DND-41 (cell line): ENCODE data around the gene JARID2.

Source experiments
- ATAC-seq: fragments of 200-7000 bp; cut with Tn5 transposase; 3 replicates; pipeline ENCODE4 v1.9.1; 2021; ENCODE audit warnings: low read depth; ENCODE audit not compliant: insufficient read depth
- DNase-seq: peaks from one replicate; pipeline ENCODE4 v3.0.0-alpha.2; 2020
- H2AFZ ChIP-seq: 2 replicates; pipeline ENCODE4 v1.6.0; 2012; ENCODE audit warnings: low read depth, low read length
- H3K27ac ChIP-seq: 2 replicates; pipeline ENCODE4 v1.5.1; 2012; ENCODE audit warnings: low read length, inconsistent platforms
- H3K27me3 ChIP-seq: fragments of 200-600 bp; sonication (generic); 2 replicates; pipeline ENCODE4 v1.6.0; 2012; ENCODE audit warnings: low read length, mild to moderate bottlenecking, inconsistent platforms; ENCODE audit not compliant: insufficient read depth, poor library complexity
- H3K36me3 ChIP-seq: 2 replicates; pipeline ENCODE4 v1.5.1; 2012; ENCODE audit warnings: low read length, inconsistent platforms; ENCODE audit not compliant: insufficient read depth
- H3K4me1 ChIP-seq: 2 replicates; pipeline ENCODE4 v1.5.1; 2012; ENCODE audit warnings: mild to moderate bottlenecking, low read length; ENCODE audit not compliant: insufficient read depth
- H3K4me2 ChIP-seq: 2 replicates; pipeline ENCODE4 v1.6.0; 2012; ENCODE audit warnings: mild to moderate bottlenecking, moderate library complexity, low read length, inconsistent platforms; ENCODE audit not compliant: insufficient read depth
- H3K4me3 ChIP-seq, 2 experiments: fragments of 200-600 bp in 1 of 2; shearing (Covaris generic) in 1 of 2; 2 replicates each; pipeline ENCODE4 v1.5.1; 2012 to 2016; ENCODE audit warnings: inconsistent platforms in 2 of 2, low read length in 2 of 2, mild to moderate bottlenecking in 2 of 2, low read depth in 1 of 2, moderate library complexity in 1 of 2
- H3K79me2 ChIP-seq: 2 replicates; pipeline ENCODE4 v1.6.0; 2012; ENCODE audit warnings: low read length, inconsistent platforms; ENCODE audit not compliant: insufficient read depth
- H3K9ac ChIP-seq: 2 replicates; pipeline ENCODE4 v1.6.0; 2012; ENCODE audit warnings: low read depth, mild to moderate bottlenecking, inconsistent platforms, low read length, moderate library complexity
- H3K9me3 ChIP-seq: 2 replicates; pipeline ENCODE4 v1.5.1; 2012; ENCODE audit warnings: low read length, moderate library complexity, mild to moderate bottlenecking, inconsistent platforms; ENCODE audit not compliant: insufficient read depth, severe bottlenecking
- H4K20me1 ChIP-seq: 2 replicates; pipeline ENCODE4 v1.6.0; 2012; ENCODE audit warnings: low read length; ENCODE audit not compliant: insufficient read depth
- EZH2 ChIP-seq: IDR thresholded peaks from 3 replicates; pipeline ENCODE4 v1.6.1; 2012; ENCODE audit warnings: borderline replicate concordance, low read depth, mild to moderate bottlenecking, moderate library complexity, low read length, inconsistent platforms; ENCODE audit not compliant: severe bottlenecking
- TF ChIP-seq, protein P1 (sequence below): IDR thresholded peaks from 2 replicates; pipeline ENCODE4 v1.5.1; 2012; ENCODE audit warnings: borderline replicate concordance, low read length, moderate library complexity, mild to moderate bottlenecking; ENCODE audit not compliant: poor library complexity, severe bottlenecking; ENCODE audit errors: extremely low read depth

JARID2 gene

GRCh38 chr6:15356179-15356578 is 110.3 kb downstream of the JARID2 start:
- Histone ChIP-seq H3K9ac (no peak overlapping the region), H3K79me2 (peaks cover 62% of the 10 kb centered on the region), H3K9me3 (no peaks in the 10 kb centered on the region), H3K4me3 (no peak overlapping the region), H4K20me1 (peaks cover 42% of the 10 kb centered on the region), H3K36me3 (0 out of 2 replicates have a peak, but pooled peaks cover 1% of the 10 kb centered on the region), H2AFZ (no peak overlapping the region), H3K4me1 (no peaks in the 10 kb centered on the region), H3K27me3 (no peaks in the 10 kb centered on the region), H3K27ac (no peak overlapping the region), H3K4me2 (no peak overlapping the region)
- ATAC-seq (no peak), DNase-seq (no peak)
- TF ChIP-seq, protein P1, sequence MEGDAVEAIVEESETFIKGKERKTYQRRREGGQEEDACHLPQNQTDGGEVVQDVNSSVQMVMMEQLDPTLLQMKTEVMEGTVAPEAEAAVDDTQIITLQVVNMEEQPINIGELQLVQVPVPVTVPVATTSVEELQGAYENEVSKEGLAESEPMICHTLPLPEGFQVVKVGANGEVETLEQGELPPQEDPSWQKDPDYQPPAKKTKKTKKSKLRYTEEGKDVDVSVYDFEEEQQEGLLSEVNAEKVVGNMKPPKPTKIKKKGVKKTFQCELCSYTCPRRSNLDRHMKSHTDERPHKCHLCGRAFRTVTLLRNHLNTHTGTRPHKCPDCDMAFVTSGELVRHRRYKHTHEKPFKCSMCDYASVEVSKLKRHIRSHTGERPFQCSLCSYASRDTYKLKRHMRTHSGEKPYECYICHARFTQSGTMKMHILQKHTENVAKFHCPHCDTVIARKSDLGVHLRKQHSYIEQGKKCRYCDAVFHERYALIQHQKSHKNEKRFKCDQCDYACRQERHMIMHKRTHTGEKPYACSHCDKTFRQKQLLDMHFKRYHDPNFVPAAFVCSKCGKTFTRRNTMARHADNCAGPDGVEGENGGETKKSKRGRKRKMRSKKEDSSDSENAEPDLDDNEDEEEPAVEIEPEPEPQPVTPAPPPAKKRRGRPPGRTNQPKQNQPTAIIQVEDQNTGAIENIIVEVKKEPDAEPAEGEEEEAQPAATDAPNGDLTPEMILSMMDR = no peak
- TF ChIP-seq EZH2 = no peak

DNA sequence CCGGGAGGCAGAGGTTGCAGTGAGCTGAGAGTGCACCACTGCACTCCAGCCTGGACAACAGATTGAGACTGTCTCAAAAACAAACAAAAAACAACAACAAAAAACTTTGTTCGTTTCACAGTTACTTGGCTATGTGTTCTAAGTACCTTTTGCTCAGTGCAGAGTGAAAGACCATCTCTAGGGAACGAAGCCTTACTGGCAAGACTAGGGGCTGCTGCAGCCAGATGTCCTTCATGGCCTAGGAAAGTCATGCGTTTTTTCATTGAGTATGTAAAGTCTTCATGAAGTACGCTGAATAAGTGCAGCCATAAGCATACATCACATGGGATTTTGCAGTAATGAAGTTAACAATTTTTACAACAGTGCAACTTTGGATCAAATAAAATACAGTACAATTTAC is 111.1 kb downstream of the JARID2 start:
- Histone ChIP-seq H4K20me1 (peaks cover 37% of the 10 kb centered on the region), H3K4me2 (no peak overlapping the region), H3K9me3 (no peaks in the 10 kb centered on the region), H3K27ac (no peak overlapping the region), H3K36me3 (0 out of 2 replicates have a peak, but pooled peaks cover 2% of the 10 kb centered on the region), H3K79me2 (peaks cover 61% of the 10 kb centered on the region), H3K4me3 (no peak overlapping the region), H3K9ac (no peak overlapping the region), H2AFZ (no peak overlapping the region), H3K4me1 (no peaks in the 10 kb centered on the region), H3K27me3 (no peaks in the 10 kb centered on the region)
- TF ChIP-seq, protein P1 = no peak
- no peak for TF ChIP-seq EZH2
- DNase-seq (no peak), ATAC-seq (no peak)

DNA sequence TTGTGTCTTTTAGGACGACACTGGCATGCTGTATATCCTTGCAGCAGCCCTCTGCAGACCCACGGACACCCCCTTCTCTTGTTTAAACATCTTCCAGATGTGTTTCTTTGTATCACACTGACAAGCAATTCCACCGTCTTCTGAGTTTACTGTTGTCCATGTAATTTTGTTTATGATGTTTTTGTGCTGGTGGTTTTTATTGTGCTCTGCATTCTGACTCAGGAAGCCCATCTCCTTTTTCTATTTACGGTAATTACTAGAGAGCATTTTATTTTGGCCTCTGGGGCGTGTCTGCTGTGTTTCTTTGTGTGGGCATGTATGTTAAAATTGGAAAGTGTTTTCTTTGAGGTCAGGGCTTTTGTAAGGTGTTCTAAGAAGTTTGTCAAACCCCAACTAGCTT is 111.9 kb downstream of the JARID2 start:
- no peak overlapping the region for H3K27ac ChIP-seq
- peaks cover 61% of the 10 kb centered on the region for H3K79me2 ChIP-seq
- no peak overlapping the region for H3K9ac ChIP-seq
- H3K4me1 ChIP-seq = no peaks in the 10 kb centered on the region
- H2AFZ ChIP-seq = no peak overlapping the region
- no peak overlapping the region for H3K4me3 ChIP-seq
- no peaks in the 10 kb centered on the region for H3K9me3 ChIP-seq
- H3K36me3 ChIP-seq = 0 out of 2 replicates have a peak, but pooled peaks cover 2% of the 10 kb centered on the region
- H3K4me2 ChIP-seq = no peak overlapping the region
- DNase-seq = no peak
- TF ChIP-seq, protein P1 = no peak
- TF ChIP-seq EZH2 = no peak
- H4K20me1 ChIP-seq = peaks cover 38% of the 10 kb centered on the region
- ATAC-seq = no peak
- H3K27me3 ChIP-seq = no peaks in the 10 kb centered on the region
